ENCODE data around the gene HIPK4.
"Not testable (repeated sequence)": the region's sequence is repeated elsewhere in the genome, so short reads cannot be mapped to it uniquely, and the experiment has no call there.

The HIPK4 gene

GRCh38 chr19:40337594-40337993 is 52.4 kb downstream of the HIPK4 start:
- no peak for TF ChIP-seq CTCF (IDR thresholded peaks at IDR 0.05; ENCODE audit: control insufficient read depth, insufficient read depth, low read depth, low read length, missing control alignments)
- no peak overlapping the region for H3K4me3 ChIP-seq (ENCODE audit: control insufficient read depth, low read depth, low read length)
- DNase-seq (ENCODE audit: low read depth): no peak

GRCh38 chr19:40337107-40337506 is 52.9 kb downstream of the HIPK4 start:
- no peak for DNase-seq (ENCODE audit: low read depth)
- TF ChIP-seq CTCF (IDR thresholded peaks at IDR 0.05; ENCODE audit: control insufficient read depth, insufficient read depth, low read depth, low read length, missing control alignments): no peak
- H3K4me3 ChIP-seq (ENCODE audit: control insufficient read depth, low read depth, low read length): no peak overlapping the region

GRCh38 chr19:40336601-40336900 is 53.4 kb downstream of the HIPK4 start:
- no peak for TF ChIP-seq CTCF (IDR thresholded peaks at IDR 0.05; ENCODE audit: control insufficient read depth, insufficient read depth, low read depth, low read length, missing control alignments)

GRCh38 chr19:40335855-40336600 is 54.0 kb downstream of the HIPK4 start:
- DNase-seq (ENCODE audit: low read depth): no peak
- no peak for TF ChIP-seq CTCF (IDR thresholded peaks at IDR 0.05; ENCODE audit: control insufficient read depth, insufficient read depth, low read depth, low read length, missing control alignments)
- H3K4me3 ChIP-seq (ENCODE audit: control insufficient read depth, low read depth, low read length): no peak overlapping the region

More at GRCh38 chr19:40336601-40336900, 53.4 kb downstream of the HIPK4 start:
- no peak overlapping the region for H3K4me3 ChIP-seq (ENCODE audit: control insufficient read depth, low read depth, low read length)
- no peak for DNase-seq (ENCODE audit: low read depth)

- DNase-seq (ENCODE audit: low read depth): no peak
- TF ChIP-seq CTCF (IDR thresholded peaks at IDR 0.05; ENCODE audit: control insufficient read depth, insufficient read depth, low read depth, low read length, missing control alignments): no peak
Observed at GRCh38 chr19:40335101-40335500, 54.9 kb downstream of the HIPK4 start.

GRCh38 chr19:40333083-40333482 is 56.9 kb downstream of the HIPK4 start:
- not testable (repeated sequence) for H3K4me3 ChIP-seq (ENCODE audit: control insufficient read depth, low read depth, low read length); DNase-seq (ENCODE audit: low read depth)

More at GRCh38 chr19:40335101-40335500, 54.9 kb downstream of the HIPK4 start:
- H3K4me3 ChIP-seq (ENCODE audit: control insufficient read depth, low read depth, low read length): no peak overlapping the region

- DNase-seq (ENCODE audit: low read depth): no peak
- TF ChIP-seq CTCF (IDR thresholded peaks at IDR 0.05; ENCODE audit: control insufficient read depth, insufficient read depth, low read depth, low read length, missing control alignments): no peak
- H3K4me3 ChIP-seq (ENCODE audit: control insufficient read depth, low read depth, low read length): no peak overlapping the region
Observed at GRCh38 chr19:40332669-40333068, 57.3 kb downstream of the HIPK4 start.
